22Rv1 (cell line): ENCODE measurements around the gene GPR146.

Source experiments
- H3K27ac ChIP-seq: fragments of 450-650 bp; 2 replicates; pipeline ENCODE4 v1.5.1; 2017
- CTCF ChIP-seq: fragments of 450-650 bp; IDR thresholded peaks from 2 replicates; pipeline ENCODE4 v1.5.1; 2017; ENCODE audit warnings: mild to moderate bottlenecking
- ZFX ChIP-seq: fragments of 450-650 bp; IDR thresholded peaks from 2 replicates; pipeline ENCODE4 v1.6.1; 2017; ENCODE audit warnings: antibody characterized with exemption, borderline replicate concordance

GPR146 gene

GRCh38 chr7:1062296-1063294 is 18.2 kb downstream of the GPR146 start:
- no peak for TF ChIP-seq CTCF
- no peak for TF ChIP-seq ZFX
- H3K27ac ChIP-seq, result no peak overlapping the region

DNA sequence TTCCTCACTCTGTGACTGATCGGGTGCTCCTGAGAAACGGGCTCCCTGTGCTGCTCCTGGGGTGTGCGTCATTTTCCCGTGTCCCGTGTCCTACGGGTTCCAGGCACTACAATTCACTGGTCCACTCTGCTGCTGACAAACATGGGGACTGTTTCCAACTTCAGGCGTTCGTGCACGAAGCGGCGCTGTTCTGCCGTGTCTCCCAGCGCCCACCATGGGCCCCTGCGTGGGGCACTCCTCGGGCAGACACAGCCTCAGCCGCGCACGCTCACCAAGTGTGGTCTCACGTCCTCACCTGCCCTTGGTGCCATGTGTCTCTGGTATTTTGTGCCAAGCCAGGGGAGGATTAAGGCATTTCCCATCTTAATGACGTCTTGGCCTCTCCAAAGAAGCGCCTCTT is 19.0 kb downstream of the GPR146 start:
- no peak overlapping the region for H3K27ac ChIP-seq
- TF ChIP-seq ZFX (no peak), CTCF (no peak)

DNA sequence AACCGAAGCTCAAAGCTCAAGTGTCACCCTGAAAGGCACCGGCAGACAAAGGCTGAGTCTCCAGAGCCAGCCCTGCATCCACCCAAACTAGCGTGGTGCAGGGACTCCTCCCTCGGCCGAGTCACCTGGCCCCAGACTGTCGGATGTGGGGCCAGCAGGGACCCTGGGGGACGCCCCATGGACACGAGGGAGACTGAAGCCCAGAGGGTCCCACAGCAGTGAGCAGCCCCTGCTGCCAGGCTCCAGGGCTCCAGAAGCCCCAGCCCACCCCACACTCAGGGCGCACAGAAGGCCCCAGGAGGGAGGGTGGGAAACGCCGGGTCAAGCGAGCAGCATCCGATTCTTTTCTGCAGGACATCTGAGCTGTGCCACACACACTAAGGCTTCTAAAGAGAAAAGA is 20.2 kb downstream of the GPR146 start:
- TF ChIP-seq ZFX, result no peak
- TF ChIP-seq CTCF, result no peak
- H3K27ac ChIP-seq, result no peak overlapping the region

DNA sequence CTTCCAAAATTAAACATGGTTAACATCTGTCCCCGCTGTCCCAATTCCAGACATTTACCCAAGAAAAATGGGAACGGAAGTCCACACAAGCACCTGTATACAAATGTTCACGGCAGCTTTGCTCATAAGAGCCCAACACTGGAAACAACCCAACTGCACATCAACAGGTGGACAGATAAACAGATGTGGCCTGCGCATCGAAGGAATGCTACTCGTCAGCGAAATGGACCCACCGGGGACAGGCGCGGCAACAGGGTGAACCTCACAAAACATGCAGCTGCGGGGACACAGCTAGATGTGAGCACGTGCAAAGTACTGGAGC is 20.9 kb downstream of the GPR146 start:
- TF ChIP-seq CTCF, result no peak
- TF ChIP-seq ZFX, result no peak
- H3K27ac ChIP-seq, result no peak overlapping the region

GRCh38 chr7:1065585-1066241 is 21.4 kb downstream of the GPR146 start:
- H3K27ac ChIP-seq, result no peak overlapping the region
- TF ChIP-seq CTCF (peak; percentile 94), ZFX (no peak)

- TF ChIP-seq CTCF (no peak), ZFX (no peak)
- H3K27ac ChIP-seq, result no peak overlapping the region
Measured at GRCh38 chr7:1066242-1066588, 21.9 kb downstream of the GPR146 start.

DNA sequence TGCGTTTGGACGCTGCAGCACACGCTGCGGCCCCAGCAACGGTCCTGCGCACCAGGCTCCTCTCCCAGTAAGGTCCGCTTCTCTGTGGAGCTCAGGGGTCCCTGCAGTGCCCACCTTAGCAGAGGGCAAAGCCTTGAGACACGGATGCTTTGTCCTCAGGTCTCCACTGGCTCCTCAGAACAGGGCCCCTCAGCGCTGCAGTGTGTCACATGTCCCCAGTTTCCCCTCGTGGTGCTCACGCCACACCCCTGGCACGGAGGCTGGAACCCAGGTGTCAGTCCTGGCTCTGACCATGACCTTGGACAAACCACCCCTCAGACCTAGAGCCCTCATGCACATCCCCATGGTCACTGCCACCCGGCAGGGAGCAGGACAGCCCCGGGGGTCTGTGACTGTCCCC is 23.7 kb downstream of the GPR146 start:
- no peak overlapping the region for H3K27ac ChIP-seq
- no peak for TF ChIP-seq CTCF
- no peak for TF ChIP-seq ZFX
